ENCODE measurements around the gene RIN1. TPM values are rescaled to one million over a fixed set of nuclear protein-coding genes. Genes with fewer than 3 reads are reported as not detected.

Gene RIN1
- polyA plus RNA-seq, 3 donors, result 6.1 to 15.4 (median 7.6) TPM

DNA sequence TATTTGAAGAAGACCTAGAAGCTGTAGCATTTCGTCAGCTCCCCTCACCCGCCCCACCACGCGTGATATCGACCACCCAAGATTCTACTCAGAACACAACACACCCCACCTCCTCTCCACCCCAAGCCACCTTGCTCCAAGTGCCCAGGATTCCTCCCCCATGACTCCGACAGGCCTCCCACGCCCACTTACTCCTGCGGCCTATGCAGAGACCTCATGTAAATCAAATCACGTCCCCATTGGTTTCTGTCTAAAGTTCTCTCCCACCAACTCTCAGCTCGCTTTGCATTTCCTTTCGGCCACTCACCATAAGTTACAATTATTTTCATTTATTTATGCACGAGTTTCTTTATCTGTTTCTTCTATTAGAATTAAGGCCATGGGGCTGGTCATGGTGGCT lies 33.6 kb downstream of the RIN1 start:
- H4K20me1 ChIP-seq (ENCODE audit: insufficient read depth, low read length), result no peaks in the 10 kb centered on the region
- Mint-ChIP-seq H3K27ac (no peak overlapping the region), H3K9me3 (no peaks in the 10 kb centered on the region), H3K4me3 (no peak overlapping the region), H3K36me3 (no peaks in the 10 kb centered on the region), H3K27me3 (ENCODE audit: low read depth in 3 of 3) (peaks cover 5 to 10% (median 8%) of the 10 kb centered on the region in 3 donors), H3K4me1 (no peaks in the 10 kb centered on the region)
- no peaks in the 10 kb centered on the region for H3K4me1 ChIP-seq (ENCODE audit: control insufficient read depth in 1 of 2, insufficient read depth in 2 of 2, low read length in 2 of 2)
- TF ChIP-seq CTCF (IDR thresholded peaks at IDR 0.05), result no peak
- WGBS (ENCODE audit: insufficient coverage), result 94% methylated on average over 11 of the region's 12 CpGs
- H3K36me3 ChIP-seq (replicated peaks in 1 of 2; ENCODE audit: control insufficient read depth in 1 of 2, insufficient read depth in 2 of 2, low read length in 2 of 2), result no peaks in the 10 kb centered on the region
- no peak overlapping the region for H3K4me2 ChIP-seq (replicated peaks; ENCODE audit: extremely low read depth, low read length, poor library complexity, severe bottlenecking)
- no peak overlapping the region for H3K9ac ChIP-seq (ENCODE audit: insufficient read depth, low read length, poor library complexity, severe bottlenecking)
- H3K27ac ChIP-seq (ENCODE audit: low read depth in 1 of 2, low read length in 2 of 2), result no peak overlapping the region
- H3K9me3 ChIP-seq (replicated peaks in 1 of 2; ENCODE audit: control insufficient read depth in 1 of 2, insufficient read depth in 1 of 2, low read length in 2 of 2), result no peaks in the 10 kb centered on the region
- DNase-seq, result no peak
- peaks cover 0 to under 1% of the 10 kb centered on the region in 2 donors for H3K27me3 ChIP-seq (ENCODE audit: control insufficient read depth in 2 of 2, insufficient read depth in 2 of 2, low read length in 2 of 2)
- H3K4me3 ChIP-seq (replicated peaks in 1 of 3; ENCODE audit: low read depth in 2 of 3, low read length in 3 of 3), result no peak overlapping the region
- intact Hi-C loops (cut with micrococcal nuclease), result no loop called here
- H3K79me2 ChIP-seq (ENCODE audit: insufficient read depth, low read length), result no peaks in the 10 kb centered on the region
- no peak overlapping the region for H2AFZ ChIP-seq (ENCODE audit: insufficient read depth, low read depth, low read length, poor library complexity, severe bottlenecking)

GRCh38 chr11:66299186-66299585 lies 37.0 kb downstream of the RIN1 start:
- no peak overlapping the region for H3K4me3 Mint-ChIP-seq
- H3K27ac Mint-ChIP-seq, result no peak overlapping the region
- Histone ChIP-seq H3K27ac (ENCODE audit: low read depth in 1 of 2, low read length in 2 of 2) (no peak overlapping the region), H4K20me1 (ENCODE audit: insufficient read depth, low read length) (no peaks in the 10 kb centered on the region), H3K27me3 (ENCODE audit: control insufficient read depth in 2 of 2, insufficient read depth in 2 of 2, low read length in 2 of 2) (peaks cover 0 to 5% of the 10 kb centered on the region in 2 donors), H3K9me3 (replicated peaks in 1 of 2; ENCODE audit: control insufficient read depth in 1 of 2, insufficient read depth in 1 of 2, low read length in 2 of 2) (no peaks in the 10 kb centered on the region), H2AFZ (ENCODE audit: insufficient read depth, low read depth, low read length, poor library complexity, severe bottlenecking) (no peak overlapping the region), H3K4me3 (replicated peaks in 1 of 3; ENCODE audit: low read depth in 2 of 3, low read length in 3 of 3) (no peak overlapping the region), H3K4me1 (ENCODE audit: control insufficient read depth in 1 of 2, insufficient read depth in 2 of 2, low read length in 2 of 2) (no peaks in the 10 kb centered on the region), H3K4me2 (replicated peaks; ENCODE audit: extremely low read depth, low read length, poor library complexity, severe bottlenecking) (no peak overlapping the region), H3K79me2 (ENCODE audit: insufficient read depth, low read length) (no peaks in the 10 kb centered on the region), H3K9ac (ENCODE audit: insufficient read depth, low read length, poor library complexity, severe bottlenecking) (no peak overlapping the region), H3K36me3 (replicated peaks in 1 of 2; ENCODE audit: control insufficient read depth in 1 of 2, insufficient read depth in 2 of 2, low read length in 2 of 2) (no peaks in the 10 kb centered on the region)
- peaks cover 7 to 16% (median 8%) of the 10 kb centered on the region in 3 donors for H3K27me3 Mint-ChIP-seq (ENCODE audit: low read depth in 3 of 3)
- no peak for TF ChIP-seq CTCF (IDR thresholded peaks at IDR 0.05)
- peaks cover 0 to 2% (median 0%) of the 10 kb centered on the region in 7 donors for H3K9me3 Mint-ChIP-seq
- intact Hi-C loops (cut with micrococcal nuclease), result no loop called here
- H3K4me1 Mint-ChIP-seq, result no peaks in the 10 kb centered on the region
- no peak for DNase-seq
- no peaks in the 10 kb centered on the region for H3K36me3 Mint-ChIP-seq
- WGBS (ENCODE audit: insufficient coverage), result 67% methylated on average over 1 of the region's 3 CpGs

All from CD14-positive monocyte (primary cell).